GM18873 (cell line): ENCODE data around the gene OR2T6.
A peak's percentile ranks its signal among the peaks of the same experiment; 100 is the strongest.

ENCODE experiments used
- ATAC-seq: cut with Tn5 transposase; IDR thresholded peaks from one replicate; pipeline ENCODE4 v1.9.1; 2021; ENCODE audit warnings: mild to moderate bottlenecking, moderate library complexity, moderate number of reproducible peaks; ENCODE audit not compliant: unreplicated experiment, low FRiP score

OR2T6 gene, protein sequence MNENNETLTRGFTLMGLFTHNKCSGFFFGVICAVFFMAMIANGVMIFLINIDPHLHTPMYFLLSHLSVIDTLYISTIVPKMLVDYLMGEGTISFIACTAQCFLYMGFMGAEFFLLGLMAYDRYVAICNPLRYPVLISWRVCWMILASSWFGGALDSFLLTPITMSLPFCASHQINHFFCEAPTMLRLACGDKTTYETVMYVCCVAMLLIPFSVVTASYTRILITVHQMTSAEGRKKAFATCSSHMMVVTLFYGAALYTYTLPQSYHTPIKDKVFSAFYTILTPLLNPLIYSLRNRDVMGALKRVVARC

DNA sequence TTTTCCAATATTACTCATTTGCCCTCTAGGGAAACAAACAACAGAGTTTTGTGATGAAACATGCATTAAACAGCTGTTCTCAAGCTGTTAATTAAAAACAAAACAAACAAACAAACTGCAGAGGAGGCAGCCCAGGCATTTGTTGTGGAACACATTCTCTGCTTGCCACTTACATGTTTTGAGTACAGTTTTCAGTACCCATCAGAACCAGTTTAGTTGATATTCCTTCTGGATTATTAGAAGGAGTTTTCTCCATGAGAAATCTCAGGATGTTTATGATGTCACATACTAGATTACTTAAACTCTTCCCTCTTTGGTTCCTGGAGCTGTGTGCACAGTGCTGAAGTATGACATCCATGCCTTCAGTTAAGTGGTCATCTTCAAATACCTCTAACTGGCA lies at the start of gene OR2T6:
OR2T6 (plus strand) TSS at position 301 of the 400 bp plus-strand sequence. CDS start 11,863 bp downstream, outside the sequence.
- ATAC-seq = no peak

DNA sequence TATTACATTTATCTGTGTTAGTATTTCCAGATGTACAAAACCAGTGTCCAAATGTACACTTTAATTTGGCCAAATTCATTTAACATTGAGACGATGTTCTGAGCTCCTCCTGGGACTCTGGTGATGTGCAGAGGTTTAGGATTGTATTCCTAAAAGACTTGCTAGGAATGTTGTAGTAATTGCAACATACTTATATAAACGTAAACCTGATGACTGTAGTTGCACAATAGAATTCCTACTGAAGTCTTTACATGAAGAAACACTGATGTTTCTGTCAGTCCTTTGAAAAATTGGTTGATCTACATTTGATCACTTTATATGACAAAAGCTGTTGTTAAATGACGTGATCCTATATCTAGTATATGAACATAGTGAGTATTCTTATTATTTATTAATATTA lies 32.1 kb upstream of the OR2T6 start:
- no peak for ATAC-seq

DNA sequence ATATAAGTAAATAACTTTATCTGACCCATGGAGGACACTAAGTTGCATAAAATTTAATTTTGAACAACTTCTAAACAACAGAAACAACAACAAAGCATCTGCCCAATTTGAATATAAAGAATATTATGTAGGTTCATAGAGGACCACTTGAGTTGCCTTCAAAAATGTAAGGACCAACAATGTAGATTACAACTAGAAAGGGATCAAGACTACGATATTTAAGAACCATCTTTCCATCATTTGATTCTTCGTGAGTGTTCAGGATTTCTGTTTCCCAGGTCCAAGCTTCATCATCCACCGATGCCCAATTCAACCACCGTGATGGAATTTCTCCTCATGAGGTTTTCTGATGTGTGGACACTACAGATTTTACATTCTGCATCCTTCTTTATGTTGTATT lies 27.1 kb upstream of the OR2T6 start, which contains the start of gene OR14C36:
OR14C36 (plus strand) TSS at position 301 of the 400 bp plus-strand sequence; CDS start at position 301, 0 bp downstream.
- no peak for ATAC-seq

DNA sequence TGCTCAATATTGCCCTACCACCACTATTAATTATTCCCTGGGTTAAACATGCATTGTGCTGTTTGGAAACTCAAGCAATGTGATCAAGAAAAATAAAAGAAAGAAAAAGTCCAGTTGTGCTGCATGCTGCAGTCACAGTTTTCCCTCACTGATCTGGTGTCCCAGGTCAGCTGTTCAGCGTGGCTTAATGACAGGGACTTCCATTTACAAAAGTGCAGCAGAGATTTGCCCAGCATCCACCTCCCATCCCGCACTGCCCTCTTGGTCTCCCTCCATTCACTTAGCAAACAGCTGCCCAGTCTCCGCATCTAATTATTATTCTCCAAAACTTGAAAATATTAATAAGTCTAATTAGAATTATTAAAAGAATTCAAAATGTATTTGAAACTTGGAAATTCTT lies 16.1 kb upstream of the OR2T6 start:
- no peak for ATAC-seq

DNA sequence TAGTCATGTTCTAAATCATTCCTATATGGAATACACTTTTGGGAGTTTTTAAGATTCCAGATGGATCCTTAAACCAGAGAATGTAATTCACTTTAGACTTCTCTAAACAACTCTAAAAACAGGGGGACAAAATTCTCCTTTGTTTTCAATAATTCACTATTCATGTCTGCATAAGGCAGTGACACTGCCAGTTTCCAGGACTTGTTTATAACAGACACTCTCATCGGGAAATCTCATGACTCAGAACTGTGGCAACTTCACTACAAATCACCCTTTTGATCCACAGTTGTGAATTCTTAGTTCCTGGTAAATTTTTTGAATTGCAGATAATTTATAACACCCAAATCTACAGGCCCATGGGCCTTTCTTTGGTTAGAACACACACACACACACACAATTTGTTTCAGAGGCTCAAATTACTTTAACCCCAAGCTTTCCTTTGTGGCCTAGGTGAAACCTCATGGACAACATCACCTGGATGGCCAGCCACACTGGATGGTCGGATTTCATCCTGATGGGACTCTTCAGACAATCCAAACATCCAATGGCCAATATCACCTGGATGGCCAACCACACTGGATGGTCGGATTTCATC lies 14.3 kb upstream of the OR2T6 start, which contains the start of gene OR2T4:
OR2T4 (plus strand) TSS at position 545 of the 595 bp plus-strand sequence; CDS start at position 545, 0 bp downstream.
- no peak for ATAC-seq

DNA sequence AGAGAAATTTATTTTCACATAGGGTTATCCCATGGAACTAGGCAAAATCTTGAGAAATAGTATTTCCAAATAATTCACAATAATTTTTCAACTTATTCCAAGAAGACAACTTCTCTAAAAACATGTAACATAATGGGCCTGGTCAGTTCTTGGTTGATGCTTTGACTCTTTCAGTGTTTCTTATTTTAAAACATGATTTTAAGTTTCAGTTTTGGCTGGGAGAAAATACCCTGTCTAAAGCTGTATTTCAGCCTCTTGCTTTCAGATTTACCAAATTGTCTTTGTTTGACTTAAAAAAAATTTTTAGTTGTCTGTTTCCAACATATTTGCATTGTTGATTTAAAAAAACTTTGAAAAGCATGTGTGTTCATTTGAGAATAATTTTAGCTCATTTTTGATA lies 8.9 kb upstream of the OR2T6 start:
- no peak for ATAC-seq

DNA sequence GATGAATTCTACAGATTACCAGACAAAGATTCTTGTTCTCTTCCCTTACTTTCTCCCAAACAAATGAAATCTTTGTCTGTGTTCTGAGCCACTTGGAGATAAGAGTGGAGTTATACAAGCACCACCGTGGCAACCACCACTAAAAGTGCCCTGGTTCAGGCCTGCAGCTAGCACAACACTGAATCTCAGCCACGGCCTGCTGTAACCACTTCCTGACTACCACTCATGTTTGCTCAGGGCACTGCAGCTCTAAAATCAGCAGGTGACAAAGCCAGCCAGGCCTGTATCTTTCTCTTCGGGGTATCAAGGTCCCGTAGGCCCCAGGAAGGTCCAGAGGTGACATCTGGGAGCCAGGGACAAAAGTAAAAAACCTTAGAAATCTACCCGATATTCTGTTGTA lies 3.2 kb upstream of the OR2T6 start:
- no peak for ATAC-seq

DNA sequence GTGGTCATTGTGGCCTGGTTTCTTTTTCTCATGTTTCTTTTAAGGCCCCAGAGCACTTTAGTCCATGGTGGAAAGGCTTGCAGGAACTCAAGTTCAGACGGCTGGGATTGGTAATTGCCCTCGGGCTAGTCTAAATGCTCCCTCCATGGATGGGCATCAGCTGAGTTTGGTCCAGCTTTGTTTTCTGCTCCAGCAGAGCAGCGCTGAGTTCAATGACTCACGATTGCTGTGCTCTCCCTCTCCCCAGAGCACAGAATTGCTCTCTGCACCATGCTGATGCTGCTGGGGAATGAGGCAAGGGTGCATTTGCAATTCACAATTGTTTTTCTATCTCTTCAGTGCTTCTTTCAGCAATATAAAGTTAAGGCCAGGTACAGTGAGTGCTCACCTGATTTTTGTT lies 1.8 kb upstream of the OR2T6 start:
- no peak for ATAC-seq

DNA sequence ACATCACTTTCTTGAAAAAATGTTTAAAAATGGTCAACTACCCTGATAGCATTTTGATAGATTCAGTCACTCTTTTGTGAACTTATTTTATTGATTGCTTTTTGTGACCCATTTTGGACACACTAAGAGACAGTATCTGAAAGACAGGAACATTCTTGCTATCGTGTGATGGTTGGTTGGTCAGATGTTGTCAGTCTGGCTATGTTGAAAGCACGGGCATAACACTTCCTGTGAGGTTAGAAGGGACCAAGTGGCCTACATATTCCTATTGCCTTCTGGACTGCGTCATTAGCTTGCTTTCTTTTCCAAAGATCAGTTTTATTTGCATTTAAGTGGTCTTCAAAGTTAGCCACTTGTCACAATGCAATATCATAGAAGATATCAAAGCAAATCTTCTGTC lies 1.4 kb downstream of the OR2T6 start:
- no peak for ATAC-seq

DNA sequence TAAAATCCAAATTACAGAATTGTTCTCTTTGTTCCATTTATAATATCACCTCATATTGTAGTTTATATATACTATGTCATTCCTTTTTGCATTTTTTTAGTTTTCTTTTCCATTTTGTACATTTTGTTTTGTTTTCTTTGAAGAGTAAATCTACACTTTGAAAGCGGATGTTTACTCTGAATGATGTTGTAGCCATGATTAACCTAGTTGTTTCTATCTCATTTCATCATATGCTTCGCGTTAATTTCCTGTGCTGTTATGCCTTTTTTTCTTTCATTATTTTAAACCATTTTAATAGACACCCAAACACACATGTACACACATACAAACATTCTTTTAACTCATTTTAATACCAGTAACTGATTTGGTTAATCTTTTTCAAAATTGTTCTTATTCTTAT lies 5.3 kb downstream of the OR2T6 start:
- ATAC-seq = no peak

DNA sequence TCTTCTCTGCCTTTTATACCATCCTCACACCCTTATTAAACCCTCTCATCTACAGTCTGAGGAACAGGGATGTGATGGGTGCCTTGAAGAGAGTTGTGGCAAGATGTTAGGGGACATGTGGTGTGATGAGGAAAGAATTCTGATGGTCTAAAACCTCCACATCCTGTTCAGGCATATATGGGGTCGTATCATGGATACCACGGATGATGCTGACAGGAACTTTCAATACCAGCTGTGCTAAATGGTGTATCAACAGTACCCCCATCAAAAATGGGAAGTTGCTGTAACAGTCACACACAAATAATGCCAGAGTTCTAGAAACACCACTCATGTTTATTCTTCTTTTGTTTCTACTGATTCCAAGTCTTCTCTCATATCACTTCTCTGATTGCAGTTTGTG lies 12.9 kb downstream of the OR2T6 start:
- no peak for ATAC-seq

DNA sequence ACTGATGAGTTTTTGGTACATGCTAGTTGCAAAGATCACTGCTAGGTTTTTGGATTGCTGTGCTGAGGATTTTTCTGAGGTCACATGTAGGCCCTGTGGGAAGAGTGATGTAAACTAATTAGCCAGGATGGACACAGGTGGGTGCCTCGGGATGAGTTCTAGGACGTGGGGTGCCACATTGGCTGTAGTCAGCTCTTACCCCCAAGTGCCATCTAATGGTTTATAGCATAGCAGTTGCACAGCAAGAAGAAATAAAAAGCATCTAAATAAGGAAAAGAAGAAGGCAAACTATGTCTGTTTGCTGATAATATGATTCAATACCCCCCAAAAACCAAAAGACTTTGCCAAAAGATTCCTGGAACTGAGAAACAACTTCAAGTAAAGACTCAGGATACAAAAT lies 17.5 kb downstream of the OR2T6 start:
- ATAC-seq = no peak

DNA sequence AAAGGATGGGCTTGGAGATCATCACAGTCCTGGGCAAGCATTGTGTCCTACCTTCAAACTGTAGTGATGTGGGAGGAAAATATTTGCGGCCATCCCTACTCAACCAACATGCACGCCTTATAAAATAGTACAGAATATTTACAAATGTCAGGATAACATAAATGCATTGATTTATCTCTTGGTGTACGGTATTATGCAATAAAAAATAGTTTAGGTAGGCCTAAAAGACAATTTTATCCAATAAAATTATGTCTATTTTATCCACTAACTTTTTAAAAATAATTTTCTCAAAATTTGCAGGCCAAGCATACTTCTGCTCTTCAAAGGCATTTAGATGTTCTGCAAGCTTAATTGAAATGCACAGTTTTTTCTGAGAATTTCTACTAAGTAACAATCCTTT lies 27.2 kb downstream of the OR2T6 start, which contains the start of gene OR2T1:
OR2T1 (plus strand) TSS at position 301 of the 400 bp plus-strand sequence. CDS start 3,100 bp downstream, outside the sequence.
- ATAC-seq = no peak

DNA sequence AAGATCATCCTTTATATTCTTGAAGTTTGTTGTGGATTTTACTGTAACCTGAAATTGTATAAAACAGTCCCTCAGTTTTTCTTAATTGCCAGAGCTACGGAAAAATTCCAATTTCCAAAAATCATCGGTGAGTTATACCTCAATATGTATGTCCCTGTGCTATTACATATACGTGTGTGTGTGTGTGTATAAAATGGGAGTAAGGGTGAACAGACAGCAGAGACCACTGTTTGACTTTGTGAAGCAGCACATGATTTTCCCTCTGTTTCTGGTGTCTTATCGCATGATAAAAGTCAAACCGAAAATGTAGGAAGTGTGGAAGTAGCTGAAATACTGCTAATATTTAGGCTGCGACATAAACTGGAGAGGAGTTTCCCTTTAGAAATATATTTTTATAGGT lies 28.5 kb downstream of the OR2T6 start:
- ATAC-seq = no peak

DNA sequence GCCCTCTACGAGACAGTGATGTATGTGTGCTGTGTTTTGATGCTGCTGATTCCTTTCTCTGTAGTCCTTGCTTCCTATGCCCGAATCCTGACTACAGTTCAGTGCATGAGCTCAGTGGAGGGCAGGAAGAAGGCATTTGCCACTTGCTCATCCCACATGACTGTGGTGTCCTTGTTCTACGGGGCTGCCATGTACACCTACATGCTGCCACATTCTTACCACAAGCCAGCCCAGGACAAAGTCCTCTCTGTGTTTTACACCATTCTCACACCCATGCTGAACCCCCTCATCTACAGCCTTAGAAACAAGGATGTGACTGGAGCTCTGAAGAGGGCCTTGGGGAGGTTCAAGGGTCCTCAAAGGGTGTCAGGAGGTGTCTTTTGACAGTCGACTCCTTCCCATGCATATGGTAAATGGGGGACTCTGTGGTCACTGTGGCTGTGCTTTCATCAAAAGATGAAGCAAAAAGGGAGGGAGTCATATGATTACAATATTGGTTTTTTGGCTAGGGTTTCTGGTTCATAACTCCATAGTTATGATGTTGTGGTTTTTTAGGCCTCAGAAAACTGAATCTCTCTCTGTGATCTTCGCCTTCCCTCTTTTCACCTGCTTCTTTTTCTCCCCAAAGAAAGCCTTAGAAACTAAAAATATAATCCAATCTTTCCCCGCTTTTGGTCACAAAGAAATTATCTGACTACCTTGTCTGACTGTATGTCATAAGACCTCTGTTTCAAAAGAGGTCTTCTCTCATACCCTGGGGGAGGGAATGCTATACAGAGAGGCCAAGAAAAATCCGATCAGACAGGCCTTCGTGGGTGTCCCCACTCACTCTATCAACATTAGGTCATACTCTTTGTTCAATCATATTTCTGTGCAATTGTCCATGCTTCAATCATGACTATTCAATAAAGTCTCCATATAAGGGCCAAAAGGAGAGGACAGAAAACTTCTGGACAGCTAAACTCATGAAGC lies 31.5 kb downstream of the OR2T6 start:
- no peak for ATAC-seq

DNA sequence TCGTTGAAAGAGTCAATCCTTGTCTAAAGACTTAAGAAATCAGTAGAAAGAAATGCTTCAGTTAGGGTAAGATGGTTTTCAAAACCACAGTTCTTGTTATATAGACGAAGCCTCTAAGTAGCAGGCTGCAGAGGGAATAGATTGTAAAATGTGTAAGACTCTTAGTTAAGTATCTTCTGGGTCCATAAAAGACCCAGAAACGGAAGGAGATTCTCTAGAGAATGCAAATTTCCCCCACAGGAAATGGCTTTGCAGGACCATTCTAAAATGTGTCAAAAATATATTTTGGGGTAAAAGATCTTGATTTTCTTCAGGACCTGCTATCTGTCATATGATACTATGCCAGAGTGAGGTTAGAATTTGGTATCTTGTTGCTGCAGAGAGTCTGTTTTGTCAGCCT lies 40.7 kb downstream of the OR2T6 start:
- ATAC-seq = no peak

DNA sequence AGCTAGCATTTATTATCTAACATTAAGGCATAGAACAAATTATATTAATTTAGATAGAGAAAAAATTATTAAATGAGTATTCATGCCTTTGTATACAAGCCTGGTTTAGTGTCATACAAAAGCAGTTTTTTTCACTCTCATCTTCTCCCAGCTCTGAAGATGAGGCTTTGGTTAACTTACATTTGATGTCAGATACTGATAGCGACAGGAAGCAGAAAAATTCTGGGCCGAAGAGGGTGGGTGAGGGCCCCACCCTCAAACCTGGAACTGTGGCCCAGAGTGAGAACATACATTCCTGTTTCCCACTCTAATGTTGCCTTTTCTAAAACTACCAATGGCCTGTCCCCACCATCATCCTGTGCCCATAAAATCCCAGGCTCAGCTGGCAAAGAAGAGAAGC lies 42.3 kb downstream of the OR2T6 start:
- no peak for ATAC-seq

DNA sequence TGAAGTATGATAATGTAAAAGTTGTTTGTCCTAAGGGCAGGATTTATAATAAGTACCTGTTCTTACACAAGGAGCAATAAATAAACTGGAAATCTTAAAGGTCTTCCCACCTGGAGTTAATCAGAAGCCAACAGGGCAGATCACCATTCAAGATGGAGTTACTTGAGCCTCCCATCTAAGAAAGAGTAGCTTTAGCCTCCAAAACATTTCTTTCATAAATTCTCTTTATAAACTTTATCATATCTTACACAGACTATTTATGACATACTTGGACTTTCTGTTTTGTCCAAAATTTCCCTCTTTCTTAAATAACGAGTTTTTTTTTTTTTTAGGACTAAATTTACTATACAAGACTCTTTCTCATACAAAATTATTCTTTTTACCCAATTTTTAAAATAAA lies 45.8 kb downstream of the OR2T6 start:
- ATAC-seq = no peak

DNA sequence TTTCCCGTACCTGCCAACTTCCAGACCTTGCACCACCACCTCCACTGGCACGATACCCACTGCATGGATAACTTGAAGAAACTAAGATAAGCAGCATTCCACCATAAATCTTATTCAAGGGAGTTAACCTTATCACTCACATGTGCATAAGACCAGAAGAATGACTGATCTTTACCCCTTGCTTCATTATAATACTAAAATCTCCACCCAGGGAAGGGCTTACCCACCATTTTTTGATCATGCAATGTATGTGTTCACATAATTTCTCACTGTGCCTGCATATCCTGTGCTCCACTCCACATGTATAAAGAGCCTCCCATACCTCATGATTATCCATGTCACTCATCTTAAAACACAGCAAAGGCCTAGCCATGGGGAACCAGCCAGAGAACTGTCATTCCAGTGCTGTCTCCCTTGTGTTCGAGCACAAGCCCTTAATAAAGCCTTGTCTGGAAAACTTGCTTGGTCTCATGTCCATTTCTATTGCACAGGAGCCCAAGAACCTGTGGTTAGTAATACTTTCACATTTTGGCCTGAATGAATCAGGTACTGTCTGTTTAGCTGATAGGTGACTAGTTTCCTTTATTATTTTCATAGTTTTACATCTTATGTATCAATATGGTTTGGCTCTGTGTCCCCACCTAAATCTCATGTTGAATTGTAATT lies 52.1 kb downstream of the OR2T6 start:
- ATAC-seq = peak; percentile 45

DNA sequence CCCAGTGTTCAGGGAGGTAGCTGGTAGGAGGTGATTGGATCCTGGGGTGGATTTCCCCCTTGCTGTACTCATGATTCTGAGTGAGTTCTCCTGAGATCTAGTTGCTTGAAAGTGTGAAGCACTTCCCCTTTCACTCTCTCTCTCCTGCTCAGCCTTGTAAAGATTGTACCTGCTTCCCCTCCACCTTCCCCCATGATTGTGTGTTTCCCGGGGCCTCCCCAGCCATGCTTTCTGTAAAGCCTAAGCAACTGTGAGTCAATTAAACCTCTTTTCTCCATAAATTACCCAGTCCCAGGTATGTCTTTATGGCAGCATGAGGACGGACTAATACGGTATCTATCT lies 52.6 kb downstream of the OR2T6 start:
- ATAC-seq = peak; percentile 91
